ENCODE results near the gene MKX.

The MKX gene

DNA sequence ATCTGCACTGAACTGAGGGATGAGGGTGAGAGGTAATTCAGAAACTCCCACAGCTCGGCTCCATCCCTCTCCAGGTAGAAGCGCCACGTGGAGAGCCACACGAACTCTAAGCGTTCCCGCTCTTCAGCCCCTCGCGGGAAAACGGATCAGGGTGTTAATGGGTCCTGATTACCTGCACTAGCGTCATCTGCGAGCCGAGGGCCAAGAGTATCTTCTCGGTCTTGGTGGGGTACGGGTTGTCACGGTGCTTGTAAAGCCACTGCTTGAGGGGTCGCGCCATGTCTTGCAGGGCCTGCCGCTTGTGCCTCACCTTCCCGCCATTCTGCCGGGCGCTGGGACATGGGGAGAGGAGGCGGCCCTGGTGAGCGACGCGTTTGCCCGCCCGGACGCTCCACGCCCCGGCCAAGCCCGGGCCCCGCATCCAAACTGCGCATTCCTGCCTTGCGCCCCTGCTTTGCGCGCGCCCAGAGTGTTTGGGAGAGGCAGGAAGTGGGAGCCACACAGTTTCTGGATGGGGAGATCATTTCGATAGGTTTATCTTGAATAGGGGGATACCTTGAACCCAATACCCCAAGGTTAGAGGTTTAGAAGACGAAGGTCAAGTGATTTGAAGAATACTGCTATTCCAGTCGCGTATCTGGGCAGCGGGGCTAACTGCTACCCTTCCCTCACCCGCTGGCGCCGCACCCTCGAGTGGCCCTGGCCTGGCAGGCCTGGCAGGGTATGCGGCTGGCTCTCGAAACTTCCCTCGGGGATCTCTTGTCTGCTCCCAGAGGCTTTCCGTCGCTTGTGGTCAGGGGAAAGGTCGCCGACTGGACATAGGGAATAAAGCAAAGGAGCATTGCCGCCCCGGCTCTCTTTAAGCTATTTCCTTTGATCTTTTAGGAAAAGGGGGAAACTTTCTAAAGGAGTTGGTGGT, 4.2 kb downstream of the MKX start:
- no peak for DNase-seq

DNA sequence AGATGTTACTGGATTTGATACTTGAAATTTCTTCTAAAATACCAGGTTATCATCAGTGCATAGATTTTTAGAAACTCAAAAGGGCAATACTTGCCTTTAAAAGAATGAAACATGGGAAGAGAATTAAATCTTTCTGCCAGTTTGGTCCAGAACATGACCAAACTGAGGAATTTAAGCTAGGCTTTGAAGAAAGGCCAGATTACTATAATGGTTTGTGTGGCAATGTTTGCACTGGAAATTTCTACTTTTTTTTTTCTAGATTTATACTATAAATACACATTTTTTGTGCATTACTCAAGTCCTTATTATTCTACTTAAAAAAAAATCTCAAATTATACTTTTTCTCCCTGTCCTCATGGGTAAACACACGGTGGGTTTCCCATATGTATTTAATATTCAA, 9.2 kb downstream of the MKX start:
- no peak for DNase-seq

GRCh38 chr10:27730041-27730440, 15.6 kb downstream of the MKX start:
- DNase-seq, result peak in 2 of 3 experiments; percentile 9 to 52

DNA sequence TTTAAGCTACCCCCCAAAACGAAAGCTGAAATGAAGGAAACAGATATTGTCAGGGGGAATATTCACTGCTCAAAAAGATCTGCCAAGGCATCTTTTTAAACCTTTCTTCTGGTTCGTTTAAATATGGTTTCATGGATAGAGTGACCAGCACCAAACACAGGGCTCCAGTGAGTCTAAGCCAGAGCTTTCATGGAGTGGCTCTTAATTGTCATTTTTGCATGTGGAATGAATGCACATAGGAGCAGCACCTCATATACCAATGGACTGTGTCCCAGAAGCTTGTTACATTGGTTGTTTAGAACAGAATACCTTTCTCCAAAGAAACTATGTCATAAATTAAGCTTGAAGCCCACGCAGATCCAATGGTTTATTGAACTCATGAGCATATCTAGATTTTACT, 17.3 kb downstream of the MKX start:
- no peak for DNase-seq

- no peak for DNase-seq
Measured at GRCh38 chr10:27724287-27724686, 21.3 kb downstream of the MKX start.

GRCh38 chr10:27723436-27723835, 22.2 kb downstream of the MKX start:
- DNase-seq, result no peak

GRCh38 chr10:27720529-27720928, 25.1 kb downstream of the MKX start:
- no peak for DNase-seq

DNA sequence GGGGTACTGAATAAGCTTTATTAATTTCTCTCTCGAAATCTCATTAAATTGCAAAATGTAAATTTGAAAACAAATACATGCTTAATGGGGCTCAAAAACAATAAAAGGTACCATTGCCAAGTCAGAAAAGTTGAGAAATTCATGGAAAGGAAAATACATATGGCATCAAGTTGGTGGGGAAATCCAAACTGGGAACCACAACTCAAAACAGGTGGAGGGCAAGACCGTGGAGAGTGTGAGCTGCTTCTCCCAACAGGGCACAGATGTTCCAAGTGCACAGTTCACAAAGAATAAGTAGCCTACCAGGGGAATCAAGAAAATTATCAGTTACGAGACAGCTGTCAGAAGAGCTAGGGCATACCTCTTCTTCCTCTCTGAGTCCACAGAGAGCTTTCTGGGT, 26.6 kb downstream of the MKX start:
- DNase-seq, result no peak

- DNase-seq, result no peak
Measured at GRCh38 chr10:27717861-27718260, 27.8 kb downstream of the MKX start.

GRCh38 chr10:27717224-27717623, 28.4 kb downstream of the MKX start:
- DNase-seq, result no peak

DNA sequence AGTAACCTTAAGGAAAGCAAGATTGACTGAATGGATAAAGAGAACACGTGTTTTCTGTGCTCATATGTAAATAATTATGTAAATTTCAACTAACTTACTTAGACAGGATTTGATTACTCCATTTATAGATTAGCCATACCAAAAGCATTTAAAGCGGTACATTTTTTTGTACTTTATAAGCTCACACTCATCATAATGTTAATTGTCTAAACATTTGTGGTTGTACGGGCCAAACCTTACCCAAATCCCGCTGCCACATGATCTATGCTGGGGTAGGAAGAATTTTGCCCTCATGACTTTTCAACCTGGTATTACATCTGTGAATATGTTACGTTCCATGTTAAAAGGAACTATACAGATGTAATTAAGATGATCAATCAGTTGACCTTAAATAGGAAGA, 29.1 kb downstream of the MKX start:
- no peak for DNase-seq

DNA sequence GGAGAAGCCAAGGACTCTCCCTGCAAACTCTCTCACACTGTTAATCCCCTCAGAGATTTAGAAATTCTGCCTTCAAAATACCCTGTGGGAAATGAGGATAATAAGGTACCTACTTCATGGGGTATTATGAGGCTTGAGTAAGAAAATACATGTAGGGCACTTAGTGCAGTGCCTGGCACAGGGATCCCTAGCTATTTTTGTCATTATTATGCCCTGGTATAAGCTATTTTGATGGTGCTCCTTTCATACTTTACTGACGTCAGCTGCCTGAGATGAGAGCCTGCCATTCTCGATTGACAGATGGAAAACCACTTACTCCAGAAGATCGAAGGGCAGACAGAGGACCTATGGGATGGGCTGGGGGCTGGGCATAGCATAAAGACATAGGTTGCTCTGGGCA, 30.1 kb downstream of the MKX start:
- no peak for DNase-seq

DNA sequence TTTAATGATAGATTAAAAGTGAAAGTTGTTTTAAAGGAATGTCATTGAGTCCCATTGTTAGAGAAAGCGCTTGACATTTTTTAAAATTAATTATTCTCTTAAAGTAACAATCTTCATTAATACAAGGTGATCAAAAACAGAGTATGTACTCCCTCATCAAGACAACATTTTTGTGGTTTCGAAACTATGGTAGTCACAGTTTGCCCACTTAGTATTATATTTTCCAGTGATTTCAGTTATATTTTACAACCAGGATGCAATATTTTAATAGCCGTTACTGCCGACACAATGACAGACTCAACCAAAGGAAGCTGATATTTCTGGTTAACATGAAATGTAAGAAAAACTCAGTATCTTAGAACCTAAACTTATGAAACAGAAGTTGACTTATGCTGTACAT, 31.3 kb downstream of the MKX start:
- DNase-seq, result no peak

- DNase-seq, result peak in 1 of 3 experiments; percentile 4
Measured at GRCh38 chr10:27713941-27714340, 31.7 kb downstream of the MKX start.

DNA sequence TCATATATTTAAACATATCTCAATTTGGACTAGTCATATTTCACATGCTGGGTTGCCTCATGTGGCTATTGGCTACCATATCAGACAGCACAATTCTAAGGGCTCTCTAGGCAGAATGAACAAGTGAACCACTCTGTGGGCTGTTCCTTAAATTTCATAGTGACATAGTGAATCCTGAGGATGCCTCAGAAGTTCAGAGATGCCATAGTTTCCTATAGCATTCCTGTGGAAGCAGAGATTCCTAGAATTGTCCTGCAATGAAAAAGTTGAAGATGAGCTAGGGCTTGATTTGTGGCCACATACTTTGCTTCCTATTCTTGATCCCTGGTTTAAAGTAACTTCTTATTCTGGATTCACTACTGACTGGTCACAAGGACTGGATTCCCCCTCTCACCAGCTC, 35.6 kb downstream of the MKX start:
- no peak for DNase-seq

GRCh38 chr10:27709304-27709703, 36.3 kb downstream of the MKX start:
- no peak for DNase-seq

GRCh38 chr10:27701938-27702537, 43.6 kb downstream of the MKX start:
- DNase-seq, result no peak

DNA sequence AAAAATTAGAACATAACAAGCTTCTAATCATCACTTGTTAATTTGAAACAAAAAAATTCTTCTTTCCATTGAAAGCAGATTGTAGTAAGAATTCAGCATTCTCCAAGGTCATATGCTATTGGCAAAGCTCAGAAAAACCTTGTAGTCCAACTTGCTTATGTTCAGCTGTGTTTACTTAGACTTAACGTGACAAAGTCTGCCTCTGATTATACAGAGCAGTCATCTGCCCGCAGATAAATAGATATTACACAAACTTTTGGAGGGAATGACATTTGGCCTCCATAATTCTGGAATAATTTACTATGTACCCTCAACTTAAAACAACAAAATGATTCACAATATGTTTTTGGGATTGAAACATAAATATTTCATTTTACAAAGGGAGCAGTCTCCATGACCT, 45.8 kb downstream of the MKX start:
- no peak for DNase-seq

GRCh38 chr10:27698961-27699360, 46.7 kb downstream of the MKX start:
- no peak for DNase-seq

DNA sequence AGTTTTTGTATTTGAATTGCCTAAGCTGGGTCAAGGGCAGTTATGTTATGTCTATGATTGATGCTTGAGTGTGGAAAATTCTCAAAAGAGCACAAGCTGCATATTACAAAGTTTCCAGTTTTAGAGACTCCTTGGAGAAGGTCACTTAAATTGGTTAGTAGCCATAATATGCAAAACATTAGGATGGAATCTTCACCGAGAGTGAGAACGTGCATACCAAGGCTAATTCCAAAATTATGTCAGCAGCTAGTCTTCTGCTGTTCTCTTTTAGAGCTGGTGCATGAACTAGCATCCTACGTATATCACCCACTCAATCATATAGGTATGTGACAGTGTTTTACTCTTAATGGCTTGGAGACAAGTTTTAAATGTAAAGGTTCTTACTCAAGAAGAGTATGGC, 49.2 kb downstream of the MKX start:
- DNase-seq, result no peak

GRCh38 chr10:27695706-27696105, 49.9 kb downstream of the MKX start:
- no peak for DNase-seq

DNA sequence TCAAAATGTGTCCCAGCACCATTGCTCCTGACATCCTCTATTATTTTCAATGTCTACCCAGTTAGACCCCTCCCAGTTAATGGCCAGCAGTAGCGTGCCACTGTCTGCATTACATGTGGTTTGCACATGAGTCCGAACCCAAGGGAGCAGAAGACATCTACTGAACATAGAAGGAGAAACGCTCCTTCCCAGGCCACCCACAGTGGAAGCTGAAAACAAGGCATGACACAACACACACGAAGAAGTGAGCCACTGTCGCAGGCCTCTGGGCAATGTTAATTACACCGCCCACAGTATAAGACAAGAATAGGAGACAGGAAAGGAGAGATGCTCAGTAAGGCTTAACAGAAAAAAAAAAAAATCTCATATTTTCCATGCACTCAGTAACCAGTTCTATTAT, 50.5 kb downstream of the MKX start:
- DNase-seq, result no peak

DNA sequence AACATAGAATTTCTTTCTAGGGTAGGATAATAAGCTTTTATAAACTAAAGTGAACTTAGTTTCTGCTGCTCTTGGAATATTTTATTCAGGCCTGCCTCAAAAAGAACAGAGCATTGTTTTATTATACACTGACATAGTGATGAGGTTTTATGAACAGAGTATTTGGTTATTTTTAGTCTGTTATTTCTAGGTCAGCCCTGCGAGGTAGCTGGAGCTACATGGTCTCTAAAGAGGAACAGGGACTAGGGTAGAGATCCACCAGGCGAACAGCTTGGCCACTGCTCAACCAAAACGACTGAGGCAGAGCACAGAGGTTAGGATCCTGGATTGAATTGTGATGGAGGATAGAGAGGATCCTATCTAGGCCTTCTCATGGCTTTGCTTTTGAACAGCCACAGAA, 53.0 kb downstream of the MKX start:
- DNase-seq, result no peak

GRCh38 chr10:27688991-27689390, 56.6 kb downstream of the MKX start:
- no peak for DNase-seq

DNA sequence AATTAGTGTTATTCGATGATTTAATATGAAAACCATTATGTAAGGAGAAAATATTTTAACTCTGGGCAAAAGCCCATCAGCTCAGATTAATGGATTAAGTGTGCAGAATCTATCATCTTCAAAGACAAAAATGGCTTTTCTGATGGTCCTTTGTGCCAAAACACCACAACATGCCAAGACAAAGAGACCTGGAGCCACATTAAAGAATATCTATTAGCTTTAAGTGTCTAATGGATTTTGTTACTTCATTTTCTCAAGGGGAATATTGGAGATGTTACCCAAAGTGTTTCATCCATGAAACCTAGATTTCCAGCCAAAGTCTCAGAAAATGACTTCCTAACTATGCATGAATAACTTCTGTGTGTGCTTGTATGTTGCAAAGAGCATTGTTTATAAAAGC, 57.3 kb downstream of the MKX start:
- DNase-seq, result no peak

Data from NCI-H1417 (cell line).